ENCODE results near the gene MSLN. TPM values are rescaled to one million over a fixed set of nuclear protein-coding genes. Genes with fewer than 3 reads are reported as not detected.
A peak's percentile ranks its signal among the peaks of the same experiment; 100 is the strongest.

MSLN gene
- total and polyA plus RNA-seq, 9 of the 15 experiments (the other 6 are each of a cell fraction or from before 2014, with no cell fraction given) = not detected

DNA sequence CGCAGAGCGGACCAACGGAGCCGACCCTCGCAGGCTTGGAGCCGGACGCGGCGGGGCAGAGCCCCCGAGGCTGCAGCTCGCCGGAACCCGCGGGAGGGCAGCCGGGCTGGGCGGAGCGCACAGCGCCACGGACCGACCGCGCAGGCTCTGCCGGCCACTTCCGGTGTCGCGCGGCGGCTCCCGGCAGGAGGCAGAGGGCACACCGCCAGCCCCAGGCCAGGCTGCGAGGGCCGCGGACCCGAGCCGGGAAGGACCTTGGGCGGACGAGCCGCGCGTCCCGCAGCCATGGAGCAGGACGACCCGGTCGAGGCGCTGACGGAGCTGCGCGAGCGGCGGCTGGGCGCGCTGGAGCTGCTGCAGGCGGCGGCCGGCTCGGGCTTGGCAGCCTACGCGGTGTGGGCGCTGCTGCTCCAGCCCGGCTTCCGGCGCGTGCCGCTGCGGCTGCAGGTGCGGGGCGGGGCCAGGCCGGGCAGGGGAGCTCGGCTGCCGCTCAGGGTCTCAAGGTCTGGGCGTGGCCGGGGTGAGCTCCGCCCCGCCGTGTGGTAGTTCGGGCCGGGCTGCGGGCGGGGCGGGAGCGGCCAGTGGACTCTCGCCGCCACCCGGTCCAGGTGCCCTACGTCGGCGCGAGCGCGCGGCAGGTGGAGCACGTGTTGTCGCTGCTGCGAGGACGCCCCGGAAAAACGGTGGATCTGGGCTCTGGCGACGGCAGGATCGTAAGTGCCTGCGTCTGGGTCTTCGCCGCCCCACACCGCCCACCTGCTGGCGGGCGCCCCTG, 39.4 kb upstream of the MSLN start, which contains the start of gene ANTKMT (continued):
- TF ChIP-seq MAZ (CRISPR knock-in tag; conservative IDR thresholded peaks at IDR 0.05 in 1 of 2, IDR thresholded peaks at IDR 0.05 in 1 of 2) = peak in 1 of 2 experiments; percentile 90
- TF ChIP-seq ELF2 (CRISPR knock-in tag; IDR thresholded peaks at IDR 0.05) = peak; percentile 76; the same call in 1 of the 2 replicates
- TF ChIP-seq HNRNPLL (IDR thresholded peaks at IDR 0.05; ENCODE audit: low read depth, low read length, poor library complexity, severe bottlenecking) = peak; percentile 47
- peak; percentile 15; the same call in 1 of the 2 replicates for TF ChIP-seq HMGXB4 (CRISPR knock-in tag; IDR thresholded peaks at IDR 0.05)
- TF ChIP-seq STAG1 (CRISPR knock-in tag; IDR thresholded peaks at IDR 0.05; ENCODE audit: borderline replicate concordance) = peak; percentile 46; the same call in 1 of the 2 replicates
- TF ChIP-seq, protein P1, sequence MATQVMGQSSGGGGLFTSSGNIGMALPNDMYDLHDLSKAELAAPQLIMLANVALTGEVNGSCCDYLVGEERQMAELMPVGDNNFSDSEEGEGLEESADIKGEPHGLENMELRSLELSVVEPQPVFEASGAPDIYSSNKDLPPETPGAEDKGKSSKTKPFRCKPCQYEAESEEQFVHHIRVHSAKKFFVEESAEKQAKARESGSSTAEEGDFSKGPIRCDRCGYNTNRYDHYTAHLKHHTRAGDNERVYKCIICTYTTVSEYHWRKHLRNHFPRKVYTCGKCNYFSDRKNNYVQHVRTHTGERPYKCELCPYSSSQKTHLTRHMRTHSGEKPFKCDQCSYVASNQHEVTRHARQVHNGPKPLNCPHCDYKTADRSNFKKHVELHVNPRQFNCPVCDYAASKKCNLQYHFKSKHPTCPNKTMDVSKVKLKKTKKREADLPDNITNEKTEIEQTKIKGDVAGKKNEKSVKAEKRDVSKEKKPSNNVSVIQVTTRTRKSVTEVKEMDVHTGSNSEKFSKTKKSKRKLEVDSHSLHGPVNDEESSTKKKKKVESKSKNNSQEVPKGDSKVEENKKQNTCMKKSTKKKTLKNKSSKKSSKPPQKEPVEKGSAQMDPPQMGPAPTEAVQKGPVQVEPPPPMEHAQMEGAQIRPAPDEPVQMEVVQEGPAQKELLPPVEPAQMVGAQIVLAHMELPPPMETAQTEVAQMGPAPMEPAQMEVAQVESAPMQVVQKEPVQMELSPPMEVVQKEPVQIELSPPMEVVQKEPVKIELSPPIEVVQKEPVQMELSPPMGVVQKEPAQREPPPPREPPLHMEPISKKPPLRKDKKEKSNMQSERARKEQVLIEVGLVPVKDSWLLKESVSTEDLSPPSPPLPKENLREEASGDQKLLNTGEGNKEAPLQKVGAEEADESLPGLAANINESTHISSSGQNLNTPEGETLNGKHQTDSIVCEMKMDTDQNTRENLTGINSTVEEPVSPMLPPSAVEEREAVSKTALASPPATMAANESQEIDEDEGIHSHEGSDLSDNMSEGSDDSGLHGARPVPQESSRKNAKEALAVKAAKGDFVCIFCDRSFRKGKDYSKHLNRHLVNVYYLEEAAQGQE (IDR thresholded peaks at IDR 0.05; ENCODE audit: borderline replicate concordance) = peak; percentile 35; the same call in 1 of the 2 replicates
- TF ChIP-seq, protein P1 (CRISPR knock-in tag; IDR thresholded peaks at IDR 0.05; ENCODE audit: low read depth) = peak; percentile 82
- 0 out of 2 replicates have a peak, but pooled peaks have one; percentile 59 for TF ChIP-seq ZC3H4 (CRISPR knock-in tag; IDR thresholded peaks at IDR 0.05; ENCODE audit: borderline replicate concordance)
- TF ChIP-seq ZNF212 (CRISPR knock-in tag; IDR thresholded peaks at IDR 0.05) = peak; percentile 54; the same call in 1 of the 2 replicates
- 0 out of 2 replicates have a peak, but pooled peaks have one; percentile 46 for TF ChIP-seq ZNF511 (CRISPR knock-in tag; IDR thresholded peaks at IDR 0.05)
- peak; percentile 81 for TF ChIP-seq ZBTB17 (CRISPR knock-in tag; IDR thresholded peaks at IDR 0.05)
- TF ChIP-seq EGR1 (conservative IDR thresholded peaks at IDR 0.05) = 0 out of 2 replicates have a peak, but pooled peaks have one; percentile 23
- TF ChIP-seq SIN3B (IDR thresholded peaks at IDR 0.05; ENCODE audit: low read depth) = peak; percentile 99
- peak; percentile 93 for TF ChIP-seq THAP7 (CRISPR knock-in tag; IDR thresholded peaks at IDR 0.05)
- no peak for TF ChIP-seq ZNF134 (CRISPR knock-in tag; conservative IDR thresholded peaks at IDR 0.05)
- TF ChIP-seq ERF (CRISPR knock-in tag; IDR thresholded peaks at IDR 0.05) = peak; percentile 90; the same call in 1 of the 2 replicates
